Measurements from ENCODE around the gene BCS1L. TPM values are rescaled to one million over a fixed set of nuclear protein-coding genes. Genes with fewer than 3 reads are reported as not detected.
A peak's percentile ranks its signal among the peaks of the same experiment; 100 is the strongest.
"Not testable (repeated sequence)": the region's sequence is repeated elsewhere in the genome, so short reads cannot be mapped to it uniquely, and the experiment has no call there.

Gene BCS1L
- total and polyA plus RNA-seq, 9 of the 15 experiments (the other 6 are each of a cell fraction or from before 2014, with no cell fraction given), result 37.6 to 103 (median 56.7) TPM

DNA sequence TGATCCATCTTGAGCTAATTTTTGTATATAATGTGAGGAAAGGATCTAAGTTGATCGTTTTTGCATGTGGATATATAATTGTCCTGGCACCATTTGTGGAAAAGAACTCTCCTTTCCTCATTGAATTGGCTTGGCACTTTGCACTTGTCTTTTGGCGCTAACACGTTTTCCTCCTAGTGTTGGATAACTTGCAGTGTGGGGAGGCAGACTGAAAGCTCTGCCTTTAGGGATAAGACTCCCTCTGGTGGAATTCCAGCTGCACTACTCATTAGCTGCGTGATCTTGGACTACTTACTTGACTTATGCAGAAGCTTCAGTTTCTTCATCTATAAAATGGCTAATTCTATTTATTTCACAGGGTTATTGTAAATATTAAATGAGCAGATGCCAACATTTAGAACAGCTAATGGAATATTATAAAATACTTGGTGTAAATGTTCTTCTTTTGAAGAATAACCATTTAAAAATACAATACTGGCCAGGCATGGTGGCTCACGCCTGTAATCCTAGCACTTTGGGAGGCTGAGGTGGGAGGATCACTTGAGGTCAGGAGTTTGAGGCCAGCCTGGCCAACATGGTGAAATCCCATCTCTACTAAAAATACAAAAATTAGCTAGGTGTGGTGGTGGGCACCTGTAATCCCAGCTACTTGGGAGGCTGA is 28.0 kb downstream of the BCS1L start (continued):
- TF ChIP-seq TEAD4 (IDR thresholded peaks at IDR 0.05; ENCODE audit: low read length), result peak; percentile 60
- not testable (repeated sequence) for TF ChIP-seq TEAD4 (CRISPR knock-in tag; IDR thresholded peaks at IDR 0.05; ENCODE audit: borderline replicate concordance)
- TF ChIP-seq, protein P1, sequence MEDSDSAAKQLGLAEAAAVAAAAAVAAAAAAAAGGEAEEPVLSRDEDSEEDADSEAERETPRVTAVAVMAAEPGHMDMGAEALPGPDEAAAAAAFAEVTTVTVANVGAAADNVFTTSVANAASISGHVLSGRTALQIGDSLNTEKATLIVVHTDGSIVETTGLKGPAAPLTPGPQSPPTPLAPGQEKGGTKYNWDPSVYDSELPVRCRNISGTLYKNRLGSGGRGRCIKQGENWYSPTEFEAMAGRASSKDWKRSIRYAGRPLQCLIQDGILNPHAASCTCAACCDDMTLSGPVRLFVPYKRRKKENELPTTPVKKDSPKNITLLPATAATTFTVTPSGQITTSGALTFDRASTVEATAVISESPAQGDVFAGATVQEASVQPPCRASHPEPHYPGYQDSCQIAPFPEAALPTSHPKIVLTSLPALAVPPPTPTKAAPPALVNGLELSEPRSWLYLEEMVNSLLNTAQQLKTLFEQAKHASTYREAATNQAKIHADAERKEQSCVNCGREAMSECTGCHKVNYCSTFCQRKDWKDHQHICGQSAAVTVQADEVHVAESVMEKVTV (CRISPR knock-in tag; IDR thresholded peaks at IDR 0.05), result peak; percentile 50; the same call in 1 of the 2 replicates
- TF ChIP-seq, protein P2, sequence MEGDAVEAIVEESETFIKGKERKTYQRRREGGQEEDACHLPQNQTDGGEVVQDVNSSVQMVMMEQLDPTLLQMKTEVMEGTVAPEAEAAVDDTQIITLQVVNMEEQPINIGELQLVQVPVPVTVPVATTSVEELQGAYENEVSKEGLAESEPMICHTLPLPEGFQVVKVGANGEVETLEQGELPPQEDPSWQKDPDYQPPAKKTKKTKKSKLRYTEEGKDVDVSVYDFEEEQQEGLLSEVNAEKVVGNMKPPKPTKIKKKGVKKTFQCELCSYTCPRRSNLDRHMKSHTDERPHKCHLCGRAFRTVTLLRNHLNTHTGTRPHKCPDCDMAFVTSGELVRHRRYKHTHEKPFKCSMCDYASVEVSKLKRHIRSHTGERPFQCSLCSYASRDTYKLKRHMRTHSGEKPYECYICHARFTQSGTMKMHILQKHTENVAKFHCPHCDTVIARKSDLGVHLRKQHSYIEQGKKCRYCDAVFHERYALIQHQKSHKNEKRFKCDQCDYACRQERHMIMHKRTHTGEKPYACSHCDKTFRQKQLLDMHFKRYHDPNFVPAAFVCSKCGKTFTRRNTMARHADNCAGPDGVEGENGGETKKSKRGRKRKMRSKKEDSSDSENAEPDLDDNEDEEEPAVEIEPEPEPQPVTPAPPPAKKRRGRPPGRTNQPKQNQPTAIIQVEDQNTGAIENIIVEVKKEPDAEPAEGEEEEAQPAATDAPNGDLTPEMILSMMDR (IDR thresholded peaks at IDR 0.05 in 2 of 3, conservative IDR thresholded peaks at IDR 0.05 in 1 of 3; ENCODE audit: insufficient read depth in 2 of 3, low read depth in 1 of 3, low read length in 3 of 3), result peak; percentile 78 to 88 (median 86)
- peak; percentile 27; the same call in 1 of the 2 replicates for TF ChIP-seq CREM (IDR thresholded peaks at IDR 0.05; ENCODE audit: low read depth)

DNA sequence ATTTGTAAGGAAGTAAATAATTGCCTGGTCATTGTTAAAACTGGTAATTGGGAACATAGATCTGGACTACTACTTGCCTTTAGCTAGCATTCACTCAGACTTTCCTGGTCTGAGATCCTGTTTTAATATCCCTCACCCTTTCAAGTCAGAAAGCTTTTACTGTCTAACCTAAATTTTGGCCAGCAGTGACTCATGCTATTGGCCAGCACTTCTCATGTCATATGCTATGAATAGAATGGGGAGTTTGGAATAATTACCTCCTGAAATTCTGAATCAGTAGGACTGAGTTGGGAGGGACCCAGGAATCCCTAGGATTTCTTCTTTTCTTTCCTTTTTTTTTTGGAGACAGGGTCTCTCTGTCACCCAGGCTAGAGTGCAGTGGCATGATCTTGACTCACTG is 31.8 kb downstream of the BCS1L start:
- H3K4me3 ChIP-seq, result no peak overlapping the region
- no peaks in the 10 kb centered on the region for H3K79me2 ChIP-seq (ENCODE audit: control insufficient read depth, insufficient read depth, low read length)
- no TSS peak for BruUV-seq (replicated peaks)
- POLR2A ChIA-PET, result interaction anchor here (0.6 kb wide), 1 partner anchor 593 kb away, joined by 3 read pairs; no protein-coding TSS in a partner anchor
- CTCF ChIA-PET (ENCODE audit: low intra/inter-chr PET ratio), result no interaction called here
- in situ Hi-C loops (cut with MboI), result no loop called here
- 0 out of 5 replicates have a peak, but pooled peaks cover 0 to 2% of the 10 kb centered on the region in 2 experiments for H3K4me1 ChIP-seq (replicated peaks in 1 of 2; ENCODE audit: control insufficient read depth in 2 of 2, insufficient read depth in 2 of 2, low read length in 2 of 2)
- FAIRE-seq (no peak), DNase-seq (ENCODE audit: extremely low read depth in 1 of 4, low spot score in 3 of 4) (no peak), ATAC-seq (no peak)
- no peaks in the 10 kb centered on the region for H4K20me1 ChIP-seq (replicated peaks; ENCODE audit: control insufficient read depth, insufficient read depth, low read length)
- no peaks in the 10 kb centered on the region for H3K9me1 ChIP-seq (ENCODE audit: control insufficient read depth, insufficient read depth, low read length)
- no peaks in the 10 kb centered on the region for H3K9me3 ChIP-seq (replicated peaks; ENCODE audit: control insufficient read depth, insufficient read depth, low read depth, low read length)
- H3K27me3 ChIP-seq (ENCODE audit: control insufficient read depth in 2 of 2, insufficient read depth in 2 of 2, low read length in 2 of 2), result no peaks in the 10 kb centered on the region
- intact Hi-C loops (cut with micrococcal nuclease), result no loop called here
- H2AFZ ChIP-seq (ENCODE audit: low read depth, low read length), result no peak overlapping the region
- H3K9ac ChIP-seq (ENCODE audit: insufficient read depth in 1 of 2, low read depth in 2 of 2, low read length in 2 of 2), result no peak overlapping the region
- no peak overlapping the region for H3K4me2 ChIP-seq (ENCODE audit: insufficient read depth, low read length)
- H3K27ac ChIP-seq (ENCODE audit: extremely low read depth, low read depth, low read length), result no peak overlapping the region
- TF ChIP-seq TBL1XR1 (IDR thresholded peaks at IDR 0.05; ENCODE audit: low read length in 2 of 2) (no peak), EGR1 (conservative IDR thresholded peaks at IDR 0.05) (no peak), ELF4 (CRISPR knock-in tag; IDR thresholded peaks at IDR 0.05) (no peak)
- no peaks in the 10 kb centered on the region for H3K36me3 ChIP-seq (ENCODE audit: control insufficient read depth, insufficient read depth, low read length)

Data from K562 (cell line).